Neural cell (in vitro differentiated cells): ENCODE data around the gene EPS15.

ENCODE experiments used
- MXI1 ChIP-seq: fragments of 450-650 bp; conservative IDR thresholded peaks from 2 replicates; pipeline ENCODE4 v1.6.1; 2014; ENCODE audit warnings: antibody characterized with exemption, mild to moderate bottlenecking; ENCODE audit not compliant: poor library complexity, severe bottlenecking
- POLR2AphosphoS5 ChIP-seq: IDR thresholded peaks from 2 replicates; pipeline ENCODE4 v1.6.1; 2012
- TF ChIP-seq, protein P1 (sequence below): IDR thresholded peaks from 2 replicates; pipeline ENCODE4 v1.6.1; 2012; ENCODE audit warnings: borderline replicate concordance

DNA sequence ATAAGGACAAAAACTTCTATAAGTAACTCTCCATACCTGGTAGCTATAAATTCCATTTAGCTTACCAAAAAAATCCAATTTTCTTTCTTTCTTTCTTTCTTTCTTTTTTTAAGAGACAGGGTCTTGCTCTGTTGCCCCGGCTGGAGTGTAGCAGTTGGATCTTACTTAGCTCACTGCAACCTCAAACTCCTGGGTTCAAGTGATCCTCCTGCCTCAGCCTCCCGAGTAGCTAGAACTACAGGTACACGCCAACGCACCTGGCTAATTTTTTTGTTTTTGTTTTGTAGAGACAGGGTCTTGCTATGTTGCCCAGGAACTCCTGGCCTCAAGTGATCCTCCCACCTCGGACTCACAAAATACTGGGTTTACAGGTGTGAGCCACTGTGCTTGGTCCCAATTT lies 75.5 kb downstream of the EPS15 start:
- TF ChIP-seq MXI1 (no peak), POLR2AphosphoS5 (no peak)
- TF ChIP-seq, protein P1, sequence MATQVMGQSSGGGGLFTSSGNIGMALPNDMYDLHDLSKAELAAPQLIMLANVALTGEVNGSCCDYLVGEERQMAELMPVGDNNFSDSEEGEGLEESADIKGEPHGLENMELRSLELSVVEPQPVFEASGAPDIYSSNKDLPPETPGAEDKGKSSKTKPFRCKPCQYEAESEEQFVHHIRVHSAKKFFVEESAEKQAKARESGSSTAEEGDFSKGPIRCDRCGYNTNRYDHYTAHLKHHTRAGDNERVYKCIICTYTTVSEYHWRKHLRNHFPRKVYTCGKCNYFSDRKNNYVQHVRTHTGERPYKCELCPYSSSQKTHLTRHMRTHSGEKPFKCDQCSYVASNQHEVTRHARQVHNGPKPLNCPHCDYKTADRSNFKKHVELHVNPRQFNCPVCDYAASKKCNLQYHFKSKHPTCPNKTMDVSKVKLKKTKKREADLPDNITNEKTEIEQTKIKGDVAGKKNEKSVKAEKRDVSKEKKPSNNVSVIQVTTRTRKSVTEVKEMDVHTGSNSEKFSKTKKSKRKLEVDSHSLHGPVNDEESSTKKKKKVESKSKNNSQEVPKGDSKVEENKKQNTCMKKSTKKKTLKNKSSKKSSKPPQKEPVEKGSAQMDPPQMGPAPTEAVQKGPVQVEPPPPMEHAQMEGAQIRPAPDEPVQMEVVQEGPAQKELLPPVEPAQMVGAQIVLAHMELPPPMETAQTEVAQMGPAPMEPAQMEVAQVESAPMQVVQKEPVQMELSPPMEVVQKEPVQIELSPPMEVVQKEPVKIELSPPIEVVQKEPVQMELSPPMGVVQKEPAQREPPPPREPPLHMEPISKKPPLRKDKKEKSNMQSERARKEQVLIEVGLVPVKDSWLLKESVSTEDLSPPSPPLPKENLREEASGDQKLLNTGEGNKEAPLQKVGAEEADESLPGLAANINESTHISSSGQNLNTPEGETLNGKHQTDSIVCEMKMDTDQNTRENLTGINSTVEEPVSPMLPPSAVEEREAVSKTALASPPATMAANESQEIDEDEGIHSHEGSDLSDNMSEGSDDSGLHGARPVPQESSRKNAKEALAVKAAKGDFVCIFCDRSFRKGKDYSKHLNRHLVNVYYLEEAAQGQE: no peak
